ENCODE data around the gene ACMSD. TPM values are rescaled to one million over a fixed set of nuclear protein-coding genes. Genes with fewer than 3 reads are reported as not detected.

Gene ACMSD
- total and polyA plus RNA-seq, 10 of the 15 experiments (the other 5 are each of a cell fraction or from before 2014, with no cell fraction given), result 0.08 TPM; not detected in 9

- no peak for TF ChIP-seq NFYA (IDR thresholded peaks at IDR 0.05; ENCODE audit: borderline replicate concordance, low read depth, low read length)
- Histone ChIP-seq H4K20me1 (ENCODE audit: control insufficient read depth, insufficient read depth) (no peaks in the 10 kb centered on the region), H2AFZ (ENCODE audit: control insufficient read depth, low read depth, low read length) (no peak overlapping the region), H3K27ac (ENCODE audit: control insufficient read depth, insufficient read depth) (no peak overlapping the region), H3K9ac (ENCODE audit: control insufficient read depth, insufficient read depth, low read length) (no peak overlapping the region), H3K27me3 (replicated peaks in 1 of 2; ENCODE audit: control insufficient read depth in 2 of 2, insufficient read depth in 2 of 2, low read length in 1 of 2) (no peaks in the 10 kb centered on the region), H3K79me2 (ENCODE audit: control insufficient read depth, insufficient read depth, low read length) (peaks cover 4% of the 10 kb centered on the region), H3K4me3 (no peak overlapping the region), H3K4me2 (ENCODE audit: control insufficient read depth, insufficient read depth) (no peak overlapping the region), H3K36me3 (ENCODE audit: control insufficient read depth in 2 of 2, insufficient read depth in 2 of 2, low read length in 1 of 2) (no peaks in the 10 kb centered on the region), H3K9me3 (replicated peaks; ENCODE audit: control insufficient read depth, insufficient read depth, low read length) (no peaks in the 10 kb centered on the region; the same call in 2 of the 3 replicates), H3K4me1 (ENCODE audit: control insufficient read depth, insufficient read depth, low read length) (peaks cover 6% of the 10 kb centered on the region)
- ATAC-seq, result no peak
- BruUV-seq (replicated peaks), result no TSS peak
- intact Hi-C loops (cut with micrococcal nuclease; ENCODE audit: unreplicated experiment) (loop anchor here (10.0 kb wide), 1 partner anchor 798 kb away; no protein-coding TSS in a partner anchor), in situ Hi-C loops (cut with MboI) (loop anchor here (10.0 kb wide), 1 partner anchor 798 kb away; no protein-coding TSS in a partner anchor)
- POLR2A ChIA-PET, result no interaction called here
- DNase-seq (ENCODE audit: low read depth, low spot score), result no peak
- SMC1A ChIA-PET (ENCODE audit: uncharacterized antibody, unreplicated experiment), result no interaction called here
- RAD21 ChIA-PET (ENCODE audit: unreplicated experiment), result no interaction called here
- CTCF ChIA-PET, result no interaction called here
- FAIRE-seq, result no peak
Measured at GRCh38 chr2:134912361-134912760, 73.9 kb downstream of the ACMSD start.

- peak overlapping the region; percentile 92 for H3K27ac ChIP-seq (ENCODE audit: control insufficient read depth, insufficient read depth)
- peak overlapping the region; percentile 81 for H3K4me3 ChIP-seq
- BruUV-seq (replicated peaks), result no TSS peak
- no peak for DNase-seq (ENCODE audit: low read depth, low spot score)
- WGBS (ENCODE audit: insufficient coverage, insufficient replicate concordance, low lambda C conversion rate, missing lambda C conversion rate), result 6% methylated on average over 16 of the region's 16 CpGs
- ChIA-PET RAD21 (ENCODE audit: unreplicated experiment) (interaction anchor here (0.6 to 0.9 kb wide), 4 partner anchors 18 to 134 kb away, joined by 3 to 4 read pairs (median 4); partner anchors contain the start of gene RAB3GAP1), POLR2A (interaction anchor here (0.6 to 1.3 kb wide), 2 partner anchors 10 to 231 kb away, joined by 4 read pairs; no protein-coding TSS in a partner anchor), SMC1A (ENCODE audit: uncharacterized antibody, unreplicated experiment) (interaction anchor here (0.7 to 1.0 kb wide), 3 partner anchors 16 to 138 kb away, joined by 3 to 4 read pairs (median 3); no protein-coding TSS in a partner anchor), CTCF (interaction anchor here (0.8 to 1.3 kb wide), 2 partner anchors 10 to 14 kb away, joined by 3 to 7 read pairs; no protein-coding TSS in a partner anchor)
- intact Hi-C loops (cut with micrococcal nuclease; ENCODE audit: unreplicated experiment) (loop anchor here (5.0 to 10.0 kb wide), 2 partner anchors 803 to 825 kb away; partner anchors contain the start of gene UBXN4), in situ Hi-C loops (cut with MboI) (loop anchor here (10.0 kb wide), 1 partner anchor 803 kb away; no protein-coding TSS in a partner anchor)
- no peaks in the 10 kb centered on the region for H3K9me3 ChIP-seq (replicated peaks; ENCODE audit: control insufficient read depth, insufficient read depth, low read length)
- H3K9ac ChIP-seq (ENCODE audit: control insufficient read depth, insufficient read depth, low read length), result peak overlapping the region; percentile 88
- peaks cover 6% of the 10 kb centered on the region for H3K4me1 ChIP-seq (ENCODE audit: control insufficient read depth, insufficient read depth, low read length)
- peaks cover 42% of the 10 kb centered on the region for H3K79me2 ChIP-seq (ENCODE audit: control insufficient read depth, insufficient read depth, low read length)
- H3K4me2 ChIP-seq (ENCODE audit: control insufficient read depth, insufficient read depth), result peak overlapping the region; percentile 60
- H2AFZ ChIP-seq (ENCODE audit: control insufficient read depth, low read depth, low read length), result peak overlapping the region; percentile 84
- no peaks in the 10 kb centered on the region for H3K27me3 ChIP-seq (replicated peaks in 1 of 2; ENCODE audit: control insufficient read depth in 2 of 2, insufficient read depth in 2 of 2, low read length in 1 of 2)
- no peak for FAIRE-seq
- H4K20me1 ChIP-seq (ENCODE audit: control insufficient read depth, insufficient read depth), result no peaks in the 10 kb centered on the region
- peaks cover 0 to 5% of the 10 kb centered on the region in 2 experiments; a peak in 1 of 4 replicates for H3K36me3 ChIP-seq (ENCODE audit: control insufficient read depth in 2 of 2, insufficient read depth in 2 of 2, low read length in 1 of 2)
- ATAC-seq, result 0 out of 3 replicates have a peak, but pooled peaks have one; percentile 0
- TF ChIP-seq NR2C1 (IDR thresholded peaks at IDR 0.05) (no peak), CTCF (IDR thresholded peaks at IDR 0.05 in 2 of 3, conservative IDR thresholded peaks at IDR 0.05 in 1 of 3; ENCODE audit: control insufficient read depth in 2 of 3, extremely low read depth in 1 of 3, insufficient read depth in 1 of 3, low read depth in 3 of 3, low read length in 3 of 3) (no peak), MTA3 (IDR thresholded peaks at IDR 0.05; ENCODE audit: borderline replicate concordance, low read length) (0 out of 2 replicates have a peak, but pooled peaks have one; percentile 85), IKZF1 (conservative IDR thresholded peaks at IDR 0.05) (0 out of 2 replicates have a peak, but pooled peaks have one; percentile 8), MXI1 (IDR thresholded peaks at IDR 0.05; ENCODE audit: low read depth, low read length) (0 out of 2 replicates have a peak, but pooled peaks have one; percentile 20), ZNF217 (IDR thresholded peaks at IDR 0.05) (0 out of 2 replicates have a peak, but pooled peaks have one; percentile 19), NR2F1 (conservative IDR thresholded peaks at IDR 0.05) (no peak), MLLT1 (IDR thresholded peaks at IDR 0.05) (no peak)
Measured at GRCh38 chr2:134917360-134917865, 79.0 kb downstream of the ACMSD start.

Data from GM12878 (cell line).